GM23338 (cell line): ENCODE data around the gene ERBB4. TPM values are rescaled to one million over a fixed set of nuclear protein-coding genes. Genes with fewer than 3 reads are reported as not detected.

Experiments
- ATAC-seq: fragments of 200-7000 bp; cut with Tn5 transposase; 3 replicates; pipeline ENCODE4 v1.9.1; 2020
- DNase-seq: peaks from one replicate; pipeline ENCODE4 v3.0.0-alpha.2; 2015; ENCODE audit warnings: low spot score
- H2AFZ ChIP-seq: fragments of 200-600 bp; sonication (generic); 2 replicates; pipeline ENCODE4 v1.8.0; 2016; ENCODE audit warnings: antibody characterized with exemption, mild to moderate bottlenecking, moderate library complexity
- H3F3A ChIP-seq: fragments of 200-600 bp; sonication (generic); replicated peaks from 2 replicates; pipeline ENCODE4 v1.8.0; 2017; ENCODE audit warnings: antibody characterized with exemption, mixed run types, low read depth
- H3K27ac ChIP-seq: fragments of 200-600 bp; sonication (generic); 2 replicates; pipeline ENCODE4 v1.6.1; 2016; ENCODE audit warnings: low read depth
- H3K27me3 ChIP-seq: fragments of 200-600 bp; sonication (generic); 2 replicates; pipeline ENCODE4 v1.8.0; 2016; ENCODE audit warnings: mild to moderate bottlenecking, mixed run types, moderate library complexity; ENCODE audit not compliant: insufficient read depth
- H3K36me3 ChIP-seq: fragments of 200-600 bp; sonication (generic); 2 replicates; pipeline ENCODE4 v1.8.0; 2016; ENCODE audit warnings: mild to moderate bottlenecking; ENCODE audit not compliant: insufficient read depth
- H3K4me1 ChIP-seq: fragments of 200-600 bp; sonication (generic); 2 replicates; pipeline ENCODE4 v1.8.0; 2016; ENCODE audit warnings: mild to moderate bottlenecking, moderate library complexity; ENCODE audit not compliant: insufficient read depth
- H3K4me2 ChIP-seq: fragments of 200-600 bp; sonication (generic); 2 replicates; pipeline ENCODE4 v1.7.1; 2017; ENCODE audit warnings: mixed run types
- H3K4me3 ChIP-seq: fragments of 200-600 bp; sonication (generic); 2 replicates; pipeline ENCODE4 v1.6.1; 2016; ENCODE audit warnings: mixed run types
- H3K79me2 ChIP-seq: fragments of 200-600 bp; sonication (generic); replicated peaks from 2 replicates; pipeline ENCODE4 v1.8.0; 2017; ENCODE audit warnings: mild to moderate bottlenecking; ENCODE audit not compliant: insufficient read depth
- H3K9me2 ChIP-seq: fragments of 200-600 bp; sonication (generic); 2 replicates; pipeline ENCODE4 v1.8.0; 2017; ENCODE audit not compliant: insufficient read depth
- H4K20me1 ChIP-seq: fragments of 200-600 bp; sonication (generic); replicated peaks from 2 replicates; pipeline ENCODE4 v1.8.0; 2017; ENCODE audit warnings: mild to moderate bottlenecking; ENCODE audit not compliant: insufficient read depth
- H3K27ac Mint-ChIP-seq: 2 replicates; pipeline ENCODE4 v1.8.0; 2020; ENCODE audit warnings: inconsistent platforms, mild to moderate bottlenecking, moderate library complexity, mixed read lengths
- H3K27me3 Mint-ChIP-seq: 3 replicates; pipeline ENCODE4 v1.8.0; 2022; ENCODE audit warnings: low read depth, mild to moderate bottlenecking, moderate library complexity, mixed read lengths, inconsistent platforms; ENCODE audit not compliant: insufficient read depth, poor library complexity
- H3K36me3 Mint-ChIP-seq: 3 replicates; pipeline ENCODE4 v1.8.0; 2021; ENCODE audit warnings: low read depth, mild to moderate bottlenecking, inconsistent platforms, moderate library complexity, mixed read lengths
- H3K4me1 Mint-ChIP-seq: 3 replicates; pipeline ENCODE4 v1.8.0; 2020; ENCODE audit warnings: mild to moderate bottlenecking, inconsistent platforms, mixed read lengths
- H3K4me3 Mint-ChIP-seq: 3 replicates; pipeline ENCODE4 v1.8.0; 2021; ENCODE audit warnings: moderate library complexity, mild to moderate bottlenecking, inconsistent platforms, mixed read lengths
- H3K9me3 Mint-ChIP-seq: 3 replicates; pipeline ENCODE4 v1.8.0; 2020; ENCODE audit warnings: moderate library complexity, mild to moderate bottlenecking, inconsistent platforms, mixed read lengths
- CREB1 ChIP-seq: fragments of 250-450 bp; sonication (Bioruptor Pico); IDR thresholded peaks from 2 replicates; pipeline ENCODE4 v1.5.0; 2020; ENCODE audit warnings: low read depth, mild to moderate bottlenecking, moderate library complexity
- EZH2 ChIP-seq: fragments of 200-600 bp; sonication (generic); IDR thresholded peaks from one replicate; pipeline ENCODE4 v1.8.0; 2017; ENCODE audit warnings: antibody characterized with exemption, mild to moderate bottlenecking, low read depth; ENCODE audit not compliant: unreplicated experiment
- EZH2phosphoT487 ChIP-seq: fragments of 200-600 bp; sonication (generic); IDR thresholded peaks from one replicate; pipeline ENCODE4 v1.8.1; 2018; ENCODE audit warnings: antibody characterized with exemption; ENCODE audit not compliant: unreplicated experiment
- JUNB ChIP-seq: IDR thresholded peaks from one replicate; pipeline ENCODE4 v1.6.1; 2016; ENCODE audit warnings: antibody characterized with exemption; ENCODE audit not compliant: unreplicated experiment
- NANOG ChIP-seq: IDR thresholded peaks from 2 replicates; pipeline ENCODE4 v1.6.1; 2016; ENCODE audit warnings: antibody characterized with exemption, borderline replicate concordance
- POLR2AphosphoS5 ChIP-seq: IDR thresholded peaks from 2 replicates; pipeline ENCODE4 v1.6.1; 2016; ENCODE audit warnings: antibody characterized with exemption, low read depth
- STAT1 ChIP-seq: IDR thresholded peaks from one replicate; pipeline ENCODE4 v1.6.1; 2016; ENCODE audit warnings: antibody characterized with exemption; ENCODE audit not compliant: unreplicated experiment
- polyA plus RNA-seq: library from polyadenylated mRNA; unstranded; fragments of >200 nt; fragmentation: Nextera tagmentation; extraction: Ambion mirVana; gene quantifications from 2 replicates; pipeline ENCODE4 v1.2.1, GENCODE V29; 2016
- total RNA-seq: library from RNA; depleted of rRNA; stranded (reverse); fragments of >200 nt; shearing (Covaris generic); gene quantifications from 2 replicates; pipeline ENCODE4 v1.2.3, GENCODE V29; 2014
- TF ChIP-seq, protein P1 (sequence below), 2 experiments: fragments of 200-600 bp in 1 of 2; sonication (generic) in 1 of 2; conservative IDR thresholded peaks; 2 replicates each; pipeline versions ENCODE4 v1.5.1 to v1.6.1; 2016 to 2017; ENCODE audit warnings: antibody characterized with exemption in 2 of 2, low read depth in 2 of 2, mild to moderate bottlenecking in 2 of 2, moderate library complexity in 1 of 2
- TF ChIP-seq, protein P2 (sequence below): IDR thresholded peaks from 2 replicates; pipeline ENCODE4 v1.6.1; 2016; ENCODE audit warnings: antibody characterized with exemption
- TF ChIP-seq, protein P3 (sequence below): IDR thresholded peaks from one replicate; pipeline ENCODE4 v1.6.1; 2018; ENCODE audit warnings: antibody characterized with exemption; ENCODE audit not compliant: unreplicated experiment
- TF ChIP-seq, protein P4 (sequence below): fragments of 250-450 bp; sonication (Bioruptor Pico); IDR thresholded peaks from 2 replicates; pipeline ENCODE4 v1.5.0; 2020; ENCODE audit warnings: mild to moderate bottlenecking, moderate library complexity

ERBB4 gene
- total and polyA plus RNA-seq, 2 experiments from 2014 or later: 0.73 to 1.1 TPM

DNA sequence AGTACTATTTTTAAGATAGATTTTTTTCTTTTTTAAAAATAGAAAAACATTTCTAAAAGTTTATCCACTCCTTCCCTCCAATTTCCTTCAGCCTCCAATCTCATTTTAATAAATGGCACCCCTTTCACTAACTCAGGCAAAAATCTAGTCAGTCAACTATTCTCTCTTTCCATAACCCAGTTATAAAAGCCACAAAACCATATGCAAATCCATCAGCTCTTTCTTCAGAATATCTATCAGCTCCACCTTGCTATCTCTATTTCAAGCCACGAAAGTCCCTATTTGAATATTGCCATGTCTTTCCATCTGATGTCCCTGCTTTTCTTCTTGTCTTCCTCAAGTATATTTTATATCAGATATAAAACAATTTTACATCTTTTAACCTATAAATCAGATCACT is 397.1 kb downstream of the ERBB4 start (continued):
- TF ChIP-seq, protein P1, sequence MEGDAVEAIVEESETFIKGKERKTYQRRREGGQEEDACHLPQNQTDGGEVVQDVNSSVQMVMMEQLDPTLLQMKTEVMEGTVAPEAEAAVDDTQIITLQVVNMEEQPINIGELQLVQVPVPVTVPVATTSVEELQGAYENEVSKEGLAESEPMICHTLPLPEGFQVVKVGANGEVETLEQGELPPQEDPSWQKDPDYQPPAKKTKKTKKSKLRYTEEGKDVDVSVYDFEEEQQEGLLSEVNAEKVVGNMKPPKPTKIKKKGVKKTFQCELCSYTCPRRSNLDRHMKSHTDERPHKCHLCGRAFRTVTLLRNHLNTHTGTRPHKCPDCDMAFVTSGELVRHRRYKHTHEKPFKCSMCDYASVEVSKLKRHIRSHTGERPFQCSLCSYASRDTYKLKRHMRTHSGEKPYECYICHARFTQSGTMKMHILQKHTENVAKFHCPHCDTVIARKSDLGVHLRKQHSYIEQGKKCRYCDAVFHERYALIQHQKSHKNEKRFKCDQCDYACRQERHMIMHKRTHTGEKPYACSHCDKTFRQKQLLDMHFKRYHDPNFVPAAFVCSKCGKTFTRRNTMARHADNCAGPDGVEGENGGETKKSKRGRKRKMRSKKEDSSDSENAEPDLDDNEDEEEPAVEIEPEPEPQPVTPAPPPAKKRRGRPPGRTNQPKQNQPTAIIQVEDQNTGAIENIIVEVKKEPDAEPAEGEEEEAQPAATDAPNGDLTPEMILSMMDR (conservative IDR thresholded peaks at IDR 0.05; ENCODE audit: low read depth in 2 of 2): no peak
- TF ChIP-seq, protein P2, sequence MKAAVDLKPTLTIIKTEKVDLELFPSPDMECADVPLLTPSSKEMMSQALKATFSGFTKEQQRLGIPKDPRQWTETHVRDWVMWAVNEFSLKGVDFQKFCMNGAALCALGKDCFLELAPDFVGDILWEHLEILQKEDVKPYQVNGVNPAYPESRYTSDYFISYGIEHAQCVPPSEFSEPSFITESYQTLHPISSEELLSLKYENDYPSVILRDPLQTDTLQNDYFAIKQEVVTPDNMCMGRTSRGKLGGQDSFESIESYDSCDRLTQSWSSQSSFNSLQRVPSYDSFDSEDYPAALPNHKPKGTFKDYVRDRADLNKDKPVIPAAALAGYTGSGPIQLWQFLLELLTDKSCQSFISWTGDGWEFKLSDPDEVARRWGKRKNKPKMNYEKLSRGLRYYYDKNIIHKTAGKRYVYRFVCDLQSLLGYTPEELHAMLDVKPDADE: no peak
- TF ChIP-seq POLR2AphosphoS5 (no peak), CREB1 (CRISPR knock-in tag) (no peak), STAT1 (no peak), JUNB (no peak), EZH2 (no peak)

DNA sequence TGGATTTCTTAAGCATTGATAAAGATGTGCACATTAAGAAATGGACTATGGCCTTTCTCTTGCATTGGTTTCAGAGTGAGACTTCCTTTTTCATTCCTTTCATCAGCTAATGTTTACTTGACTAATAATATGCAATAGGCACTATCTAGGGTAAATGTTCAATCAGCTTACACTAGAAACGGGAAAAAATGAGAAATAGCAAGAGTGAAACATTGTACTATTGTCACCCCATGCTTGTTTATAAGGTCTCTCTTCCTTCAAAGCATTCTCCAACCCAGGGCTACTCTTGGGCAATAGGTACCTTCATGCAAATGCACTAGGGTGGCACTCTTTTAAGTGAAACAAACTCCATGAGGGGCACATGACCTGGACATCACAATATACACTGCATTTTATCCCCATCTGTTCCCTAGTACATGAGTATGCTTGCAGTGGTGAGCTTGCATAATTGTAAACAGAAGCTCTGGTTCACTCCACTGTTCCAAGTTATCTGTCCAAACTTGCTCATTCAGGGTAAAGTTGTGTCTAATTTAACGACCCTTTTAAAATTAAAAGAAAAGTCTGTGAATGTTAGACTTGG is 402.3 kb downstream of the ERBB4 start:
- no peak overlapping the region for H3K4me3 Mint-ChIP-seq
- DNase-seq (no peak), ATAC-seq (no peak)
- no peaks in the 10 kb centered on the region for H3K9me2 ChIP-seq
- H3K79me2 ChIP-seq: no peaks in the 10 kb centered on the region
- H3F3A ChIP-seq: no peaks in the 10 kb centered on the region
- H3K4me2 ChIP-seq: no peak overlapping the region
- H3K36me3 Mint-ChIP-seq: no peaks in the 10 kb centered on the region
- H3K27me3 ChIP-seq: no peaks in the 10 kb centered on the region
- H2AFZ ChIP-seq: no peak overlapping the region
- H4K20me1 ChIP-seq: no peaks in the 10 kb centered on the region
- no peaks in the 10 kb centered on the region for H3K36me3 ChIP-seq
- H3K4me1 ChIP-seq: no peaks in the 10 kb centered on the region
- H3K27ac Mint-ChIP-seq: no peak overlapping the region
- H3K27me3 Mint-ChIP-seq: peaks cover 2% of the 10 kb centered on the region
- H3K9me3 Mint-ChIP-seq: no peaks in the 10 kb centered on the region
- no peak overlapping the region for H3K27ac ChIP-seq
- H3K4me1 Mint-ChIP-seq: no peaks in the 10 kb centered on the region
- no peak overlapping the region for H3K4me3 ChIP-seq
- TF ChIP-seq, protein P3, sequence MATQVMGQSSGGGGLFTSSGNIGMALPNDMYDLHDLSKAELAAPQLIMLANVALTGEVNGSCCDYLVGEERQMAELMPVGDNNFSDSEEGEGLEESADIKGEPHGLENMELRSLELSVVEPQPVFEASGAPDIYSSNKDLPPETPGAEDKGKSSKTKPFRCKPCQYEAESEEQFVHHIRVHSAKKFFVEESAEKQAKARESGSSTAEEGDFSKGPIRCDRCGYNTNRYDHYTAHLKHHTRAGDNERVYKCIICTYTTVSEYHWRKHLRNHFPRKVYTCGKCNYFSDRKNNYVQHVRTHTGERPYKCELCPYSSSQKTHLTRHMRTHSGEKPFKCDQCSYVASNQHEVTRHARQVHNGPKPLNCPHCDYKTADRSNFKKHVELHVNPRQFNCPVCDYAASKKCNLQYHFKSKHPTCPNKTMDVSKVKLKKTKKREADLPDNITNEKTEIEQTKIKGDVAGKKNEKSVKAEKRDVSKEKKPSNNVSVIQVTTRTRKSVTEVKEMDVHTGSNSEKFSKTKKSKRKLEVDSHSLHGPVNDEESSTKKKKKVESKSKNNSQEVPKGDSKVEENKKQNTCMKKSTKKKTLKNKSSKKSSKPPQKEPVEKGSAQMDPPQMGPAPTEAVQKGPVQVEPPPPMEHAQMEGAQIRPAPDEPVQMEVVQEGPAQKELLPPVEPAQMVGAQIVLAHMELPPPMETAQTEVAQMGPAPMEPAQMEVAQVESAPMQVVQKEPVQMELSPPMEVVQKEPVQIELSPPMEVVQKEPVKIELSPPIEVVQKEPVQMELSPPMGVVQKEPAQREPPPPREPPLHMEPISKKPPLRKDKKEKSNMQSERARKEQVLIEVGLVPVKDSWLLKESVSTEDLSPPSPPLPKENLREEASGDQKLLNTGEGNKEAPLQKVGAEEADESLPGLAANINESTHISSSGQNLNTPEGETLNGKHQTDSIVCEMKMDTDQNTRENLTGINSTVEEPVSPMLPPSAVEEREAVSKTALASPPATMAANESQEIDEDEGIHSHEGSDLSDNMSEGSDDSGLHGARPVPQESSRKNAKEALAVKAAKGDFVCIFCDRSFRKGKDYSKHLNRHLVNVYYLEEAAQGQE: no peak
- TF ChIP-seq CREB1 (CRISPR knock-in tag) (no peak), EZH2 (no peak), EZH2phosphoT487 (no peak), NANOG (no peak)
- TF ChIP-seq, protein P4, sequence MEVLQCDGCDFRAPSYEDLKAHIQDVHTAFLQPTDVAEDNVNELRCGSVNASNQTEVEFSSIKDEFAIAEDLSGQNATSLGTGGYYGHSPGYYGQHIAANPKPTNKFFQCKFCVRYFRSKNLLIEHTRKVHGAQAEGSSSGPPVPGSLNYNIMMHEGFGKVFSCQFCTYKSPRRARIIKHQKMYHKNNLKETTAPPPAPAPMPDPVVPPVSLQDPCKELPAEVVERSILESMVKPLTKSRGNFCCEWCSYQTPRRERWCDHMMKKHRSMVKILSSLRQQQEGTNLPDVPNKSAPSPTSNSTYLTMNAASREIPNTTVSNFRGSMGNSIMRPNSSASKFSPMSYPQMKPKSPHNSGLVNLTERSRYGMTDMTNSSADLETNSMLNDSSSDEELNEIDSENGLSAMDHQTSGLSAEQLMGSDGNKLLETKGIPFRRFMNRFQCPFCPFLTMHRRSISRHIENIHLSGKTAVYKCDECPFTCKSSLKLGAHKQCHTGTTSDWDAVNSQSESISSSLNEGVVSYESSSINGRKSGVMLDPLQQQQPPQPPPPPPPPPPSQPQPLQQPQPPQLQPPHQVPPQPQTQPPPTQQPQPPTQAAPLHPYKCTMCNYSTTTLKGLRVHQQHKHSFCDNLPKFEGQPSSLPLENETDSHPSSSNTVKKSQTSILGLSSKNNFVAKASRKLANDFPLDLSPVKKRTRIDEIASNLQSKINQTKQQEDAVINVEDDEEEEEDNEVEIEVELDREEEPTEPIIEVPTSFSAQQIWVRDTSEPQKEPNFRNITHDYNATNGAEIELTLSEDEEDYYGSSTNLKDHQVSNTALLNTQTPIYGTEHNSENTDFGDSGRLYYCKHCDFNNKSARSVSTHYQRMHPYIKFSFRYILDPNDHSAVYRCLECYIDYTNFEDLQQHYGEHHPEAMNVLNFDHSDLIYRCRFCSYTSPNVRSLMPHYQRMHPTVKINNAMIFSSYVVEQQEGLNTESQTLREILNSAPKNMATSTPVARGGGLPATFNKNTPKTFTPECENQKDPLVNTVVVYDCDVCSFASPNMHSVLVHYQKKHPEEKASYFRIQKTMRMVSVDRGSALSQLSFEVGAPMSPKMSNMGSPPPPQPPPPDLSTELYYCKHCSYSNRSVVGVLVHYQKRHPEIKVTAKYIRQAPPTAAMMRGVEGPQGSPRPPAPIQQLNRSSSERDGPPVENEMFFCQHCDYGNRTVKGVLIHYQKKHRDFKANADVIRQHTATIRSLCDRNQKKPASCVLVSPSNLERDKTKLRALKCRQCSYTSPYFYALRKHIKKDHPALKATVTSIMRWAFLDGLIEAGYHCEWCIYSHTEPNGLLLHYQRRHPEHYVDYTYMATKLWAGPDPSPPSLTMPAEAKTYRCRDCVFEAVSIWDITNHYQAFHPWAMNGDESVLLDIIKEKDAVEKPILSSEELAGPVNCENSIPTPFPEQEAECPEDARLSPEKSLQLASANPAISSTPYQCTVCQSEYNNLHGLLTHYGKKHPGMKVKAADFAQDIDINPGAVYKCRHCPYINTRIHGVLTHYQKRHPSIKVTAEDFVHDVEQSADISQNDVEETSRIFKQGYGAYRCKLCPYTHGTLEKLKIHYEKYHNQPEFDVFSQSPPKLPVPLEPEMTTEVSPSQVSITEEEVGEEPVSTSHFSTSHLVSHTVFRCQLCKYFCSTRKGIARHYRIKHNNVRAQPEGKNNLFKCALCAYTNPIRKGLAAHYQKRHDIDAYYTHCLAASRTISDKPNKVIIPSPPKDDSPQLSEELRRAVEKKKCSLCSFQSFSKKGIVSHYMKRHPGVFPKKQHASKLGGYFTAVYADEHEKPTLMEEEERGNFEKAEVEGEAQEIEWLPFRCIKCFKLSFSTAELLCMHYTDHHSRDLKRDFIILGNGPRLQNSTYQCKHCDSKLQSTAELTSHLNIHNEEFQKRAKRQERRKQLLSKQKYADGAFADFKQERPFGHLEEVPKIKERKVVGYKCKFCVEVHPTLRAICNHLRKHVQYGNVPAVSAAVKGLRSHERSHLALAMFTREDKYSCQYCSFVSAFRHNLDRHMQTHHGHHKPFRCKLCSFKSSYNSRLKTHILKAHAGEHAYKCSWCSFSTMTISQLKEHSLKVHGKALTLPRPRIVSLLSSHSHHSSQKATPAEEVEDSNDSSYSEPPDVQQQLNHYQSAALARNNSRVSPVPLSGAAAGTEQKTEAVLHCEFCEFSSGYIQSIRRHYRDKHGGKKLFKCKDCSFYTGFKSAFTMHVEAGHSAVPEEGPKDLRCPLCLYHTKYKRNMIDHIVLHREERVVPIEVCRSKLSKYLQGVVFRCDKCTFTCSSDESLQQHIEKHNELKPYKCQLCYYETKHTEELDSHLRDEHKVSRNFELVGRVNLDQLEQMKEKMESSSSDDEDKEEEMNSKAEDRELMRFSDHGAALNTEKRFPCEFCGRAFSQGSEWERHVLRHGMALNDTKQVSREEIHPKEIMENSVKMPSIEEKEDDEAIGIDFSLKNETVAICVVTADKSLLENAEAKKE: no peak
- TF ChIP-seq, protein P2: no peak
